GM20431 (cell line): ENCODE results near the gene PARN.
"Not testable (repeated sequence)": the region's sequence is repeated elsewhere in the genome, so short reads cannot be mapped to it uniquely, and the experiment has no call there.

Experiments used
- in situ Hi-C: fragments of 300-500 bp; cut with MseI, MboI; formaldehyde crosslinking; loops from one replicate; pipeline ENCODE4 v1.15.0; 2020; ENCODE audit warnings: low sequenced_read_pairs; ENCODE audit not compliant: unreplicated experiment

The PARN gene

DNA sequence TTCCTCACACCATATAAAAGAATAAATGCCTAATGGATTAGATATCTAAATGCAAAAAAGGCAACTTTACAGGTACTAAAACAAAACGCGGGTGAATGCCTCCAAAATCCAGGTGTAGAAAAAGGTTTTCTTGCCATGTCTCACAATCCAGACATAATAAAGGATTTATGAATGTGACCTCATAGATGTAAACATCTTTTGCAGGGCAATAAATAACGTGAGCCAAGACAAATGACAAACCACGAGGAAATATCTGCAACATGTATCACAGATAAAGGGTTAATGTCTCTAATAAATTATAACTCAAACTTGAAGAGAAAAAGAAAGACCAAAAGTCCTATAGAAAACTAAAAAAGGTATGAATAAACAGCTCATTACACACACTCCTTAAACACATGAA is 180.7 kb downstream of the PARN start:
- in situ Hi-C loops = no loop called here

GRCh38 chr16:14448879-14449278 is 181.2 kb downstream of the PARN start:
- in situ Hi-C loops = no loop called here

GRCh38 chr16:14447783-14448182 is 182.3 kb downstream of the PARN start:
- in situ Hi-C loops = no loop called here

DNA sequence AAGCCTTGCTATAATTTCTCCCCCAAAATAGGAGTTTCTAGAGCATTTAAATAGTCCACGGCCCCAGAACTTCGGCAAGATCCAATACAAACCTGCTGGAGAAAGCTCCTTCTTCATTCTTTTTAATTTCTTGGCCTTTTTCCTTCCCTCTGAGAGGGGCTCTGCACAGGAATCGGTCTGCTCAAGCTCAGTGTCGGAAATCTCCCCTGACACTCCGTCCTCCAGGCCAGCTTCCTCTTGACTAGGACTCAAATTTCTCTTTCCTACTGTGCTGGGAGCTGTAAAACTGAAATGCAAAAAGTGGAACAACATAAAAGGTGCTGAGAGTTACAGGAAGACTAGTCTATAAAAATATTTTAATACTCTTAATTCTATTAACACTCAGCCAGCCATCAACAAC is 183.3 kb downstream of the PARN start:
- in situ Hi-C loops = no loop called here

DNA sequence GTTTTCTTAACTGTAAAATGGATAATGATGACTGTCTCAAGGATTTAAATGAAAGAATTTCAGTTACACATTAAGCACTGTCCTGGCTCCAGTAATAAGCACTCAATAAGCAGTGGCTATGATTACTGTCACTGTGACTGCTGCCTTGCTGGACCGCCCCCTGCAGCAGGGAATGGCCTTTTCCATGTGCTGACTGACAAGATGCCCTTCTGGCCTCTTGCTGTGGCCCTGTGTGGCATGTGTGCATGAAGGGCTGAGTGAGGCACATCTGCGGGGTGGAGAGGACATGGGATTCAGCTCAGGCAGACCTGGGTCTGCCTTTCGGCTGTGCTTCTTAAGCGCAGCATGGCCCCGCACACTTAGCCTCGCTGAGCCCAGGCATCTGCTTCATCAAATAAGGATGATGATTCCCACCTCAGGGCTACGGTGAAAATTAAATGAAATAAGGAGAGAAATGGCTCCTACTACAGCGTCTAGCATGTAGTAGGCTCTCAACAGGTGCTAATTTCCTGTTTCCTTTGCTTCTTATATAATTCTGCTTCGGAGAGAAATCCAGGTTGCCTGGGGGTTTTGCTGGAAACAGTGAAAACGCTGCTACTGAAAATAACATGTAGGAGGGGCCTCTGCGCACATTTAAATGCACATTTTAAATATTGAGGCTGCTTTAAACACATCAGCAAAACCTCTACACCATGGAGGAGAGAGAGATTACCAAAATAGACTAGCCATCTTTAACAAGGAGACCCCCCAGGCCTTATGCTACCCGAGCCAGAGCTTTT is 183.9 kb downstream of the PARN start:
- in situ Hi-C loops = no loop called here

DNA sequence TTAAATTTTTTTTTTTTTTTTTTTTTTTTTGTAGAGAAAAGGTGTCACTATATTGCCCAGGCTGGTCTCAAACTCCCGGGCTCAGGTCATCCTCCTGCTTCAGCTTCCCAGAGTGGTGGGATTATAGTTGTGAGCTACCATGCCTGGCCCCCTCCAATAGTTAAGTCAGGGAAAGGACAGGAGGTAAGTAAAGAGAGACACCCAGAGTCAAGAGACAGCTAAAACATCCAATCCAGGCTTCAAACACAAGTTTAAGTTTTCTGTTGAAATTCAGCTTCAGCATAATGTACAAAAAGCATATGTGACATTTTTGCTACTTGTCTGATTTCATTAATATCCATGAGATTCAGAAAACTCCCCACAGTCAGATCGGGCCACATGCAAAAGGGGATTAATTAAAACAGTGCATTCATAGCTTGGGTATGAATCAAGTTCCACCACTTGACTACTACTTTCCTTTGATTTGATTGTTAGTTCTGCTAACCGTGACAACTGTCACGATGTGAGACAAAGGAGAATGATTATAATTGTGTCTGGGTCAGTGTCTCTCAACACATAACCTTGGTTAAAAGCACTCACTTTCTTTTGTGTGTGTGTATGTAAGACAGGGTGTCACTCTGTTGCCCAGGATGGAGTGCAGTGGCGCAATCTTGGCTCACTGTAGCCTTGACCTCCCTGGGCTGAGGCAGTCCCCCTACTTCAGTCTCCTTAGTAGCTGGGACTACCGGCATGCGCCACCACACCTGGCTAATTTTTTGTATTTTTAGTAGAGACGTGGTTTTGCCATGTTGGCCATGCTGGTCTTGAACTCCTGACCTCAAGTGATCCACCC is 184.9 kb downstream of the PARN start:
- in situ Hi-C loops = no loop called here

DNA sequence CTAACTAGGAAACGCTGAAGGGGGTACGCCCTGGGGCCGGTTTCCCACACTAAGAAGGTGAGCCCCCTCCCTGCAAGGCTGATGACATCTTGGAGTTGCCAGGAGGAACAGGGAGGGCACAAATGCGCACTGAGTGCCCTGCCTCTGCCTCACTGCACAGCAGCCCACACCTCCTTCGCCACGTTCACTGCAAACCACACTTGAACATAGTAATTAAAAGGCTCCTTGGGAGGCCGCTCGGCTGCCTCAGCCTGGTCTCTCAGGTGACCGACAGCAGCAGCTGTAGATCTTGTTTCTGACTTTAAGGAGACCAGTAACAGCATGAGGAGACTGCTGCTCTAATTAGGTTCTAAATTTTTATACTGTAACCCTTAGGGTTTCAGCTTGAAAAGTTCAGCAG is 188.5 kb downstream of the PARN start:
- in situ Hi-C loops = not testable (repeated sequence)

DNA sequence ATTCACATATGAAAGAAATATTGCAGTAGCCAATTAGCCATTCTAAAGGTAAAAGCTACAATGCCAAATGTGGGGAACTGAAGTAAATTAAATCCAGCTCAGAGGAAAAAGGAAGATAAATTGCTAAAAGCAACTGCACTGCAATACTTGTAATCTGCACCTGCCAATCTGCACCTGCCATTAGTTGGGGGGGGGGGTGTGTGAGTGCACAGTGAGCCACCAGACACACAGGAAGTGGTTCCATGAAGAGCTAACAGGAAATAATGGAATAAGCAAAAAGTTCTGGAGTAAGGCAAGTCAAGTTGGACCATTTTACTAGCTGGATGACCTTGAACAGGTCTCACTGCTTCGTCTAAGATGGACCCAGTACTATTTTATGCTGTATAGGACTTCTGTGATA is 191.8 kb downstream of the PARN start:
- in situ Hi-C loops = no loop called here

DNA sequence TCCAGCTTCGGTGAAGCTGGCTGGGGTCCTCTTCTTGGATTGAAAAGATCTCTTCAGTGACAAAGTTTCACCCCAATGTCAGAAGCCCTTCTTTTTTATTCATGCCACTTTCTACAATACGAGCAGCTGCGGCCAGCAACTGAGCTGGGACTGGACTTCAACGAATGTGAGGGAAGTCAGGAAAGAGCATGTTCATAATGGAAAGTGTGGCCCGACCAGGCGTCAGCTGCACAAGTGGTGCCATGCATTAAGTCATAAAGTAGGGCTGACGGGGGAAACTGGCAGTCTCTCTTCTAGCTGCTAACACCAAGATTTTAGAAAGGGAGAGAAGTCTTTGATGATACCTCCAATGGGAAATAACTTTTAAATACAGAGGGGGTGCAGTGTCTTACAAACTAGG is 192.6 kb downstream of the PARN start:
- in situ Hi-C loops = no loop called here

- in situ Hi-C loops = no loop called here
These were observed 193.6 kb downstream of the PARN start for GRCh38 chr16:14436401-14436955.

DNA sequence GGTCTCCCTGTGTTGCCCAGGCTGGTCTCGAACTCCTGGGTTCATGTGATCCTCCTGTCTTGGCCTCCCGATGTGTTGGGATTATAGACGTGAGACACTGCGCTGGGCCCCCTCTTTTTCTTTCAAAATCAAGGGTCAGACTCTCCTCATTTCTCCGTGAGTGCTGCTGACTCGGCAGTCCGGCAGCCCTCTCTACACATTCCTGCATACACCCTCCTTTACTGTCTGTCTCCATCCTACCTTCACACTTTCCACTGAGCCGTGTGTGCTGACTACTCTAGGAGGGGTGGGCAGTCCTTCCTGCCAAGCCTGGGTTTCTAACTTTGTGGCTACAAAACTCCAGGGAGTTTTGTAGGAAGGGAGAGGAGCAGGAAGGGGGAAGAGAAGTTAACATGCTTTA is 195.2 kb downstream of the PARN start:
- in situ Hi-C loops = no loop called here

- in situ Hi-C loops = not testable (repeated sequence)
These were observed 201.0 kb downstream of the PARN start for GRCh38 chr16:14428971-14429637.

- in situ Hi-C loops = no loop called here
These were observed 202.0 kb downstream of the PARN start for GRCh38 chr16:14428043-14428442.

DNA sequence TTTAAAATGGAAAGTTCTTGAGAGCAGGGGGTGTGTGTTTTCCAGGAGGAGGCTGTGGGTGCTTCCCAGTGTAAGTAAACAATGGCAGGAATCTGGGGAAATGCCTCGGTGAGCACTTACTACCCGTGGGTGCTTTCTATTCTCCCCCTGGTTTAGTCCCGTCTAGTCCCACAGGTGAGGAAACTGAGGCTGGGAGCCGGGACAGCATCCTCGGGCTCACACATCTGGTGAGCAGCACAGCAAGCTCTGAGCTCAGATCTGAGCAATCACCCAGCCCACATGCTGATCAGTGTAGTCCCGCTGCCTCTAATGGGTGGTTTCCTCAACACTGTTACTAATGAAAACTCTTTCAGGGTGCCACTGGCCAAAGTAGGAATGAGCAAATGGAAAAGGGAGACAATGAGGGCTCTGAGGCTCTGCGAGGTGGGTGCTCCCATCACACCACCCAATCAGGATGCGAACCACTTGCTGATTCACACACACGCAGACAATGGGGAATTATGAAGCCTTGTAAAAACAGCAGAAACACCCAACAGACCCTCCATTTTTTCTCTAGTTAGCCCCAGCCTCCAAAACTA is 202.6 kb downstream of the PARN start:
- in situ Hi-C loops = no loop called here

GRCh38 chr16:14424595-14424994 is 205.5 kb downstream of the PARN start:
- in situ Hi-C loops = no loop called here

DNA sequence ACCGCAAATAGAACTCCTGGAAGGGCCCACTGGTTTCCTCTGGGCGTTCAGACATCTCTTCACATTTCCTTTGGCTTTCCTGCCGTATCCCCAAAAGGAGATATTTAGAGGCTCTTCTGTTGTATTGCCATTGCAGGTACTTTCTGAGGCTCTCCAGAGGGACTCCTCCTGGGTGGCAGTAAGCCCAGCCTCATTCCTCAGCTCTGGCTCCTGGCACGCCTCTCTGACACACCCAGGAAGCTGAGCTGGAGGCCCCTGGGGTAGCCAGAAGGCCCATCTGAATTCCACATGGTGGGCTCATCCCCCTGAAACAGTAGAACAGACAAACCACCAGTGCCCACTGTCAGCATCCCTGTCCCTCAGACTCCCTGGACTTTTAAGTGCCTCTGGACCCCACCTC is 206.7 kb downstream of the PARN start:
- in situ Hi-C loops = no loop called here

- in situ Hi-C loops = no loop called here
These were observed 209.2 kb downstream of the PARN start for GRCh38 chr16:14420721-14421488.

DNA sequence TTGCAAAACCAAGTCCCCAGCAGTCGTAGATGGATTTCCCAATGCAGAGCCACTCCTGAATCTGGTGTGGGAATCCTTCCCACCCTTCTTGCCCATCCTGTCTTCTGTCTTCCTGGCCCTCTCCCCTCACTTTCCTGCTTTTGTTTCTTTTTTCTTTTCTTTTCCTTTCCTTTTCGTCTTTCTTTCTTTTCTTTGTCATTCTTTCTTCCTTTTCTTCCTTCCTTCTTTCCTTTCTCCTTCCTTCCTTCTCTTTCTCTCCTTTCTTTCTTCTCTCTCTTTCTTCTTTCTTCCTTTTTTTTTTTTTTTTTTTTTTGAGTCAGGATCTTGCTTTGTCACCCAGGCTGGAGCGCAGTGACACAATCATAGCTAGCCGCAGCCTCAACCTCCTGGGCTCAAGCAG is 209.8 kb downstream of the PARN start:
- in situ Hi-C loops = not testable (repeated sequence)

DNA sequence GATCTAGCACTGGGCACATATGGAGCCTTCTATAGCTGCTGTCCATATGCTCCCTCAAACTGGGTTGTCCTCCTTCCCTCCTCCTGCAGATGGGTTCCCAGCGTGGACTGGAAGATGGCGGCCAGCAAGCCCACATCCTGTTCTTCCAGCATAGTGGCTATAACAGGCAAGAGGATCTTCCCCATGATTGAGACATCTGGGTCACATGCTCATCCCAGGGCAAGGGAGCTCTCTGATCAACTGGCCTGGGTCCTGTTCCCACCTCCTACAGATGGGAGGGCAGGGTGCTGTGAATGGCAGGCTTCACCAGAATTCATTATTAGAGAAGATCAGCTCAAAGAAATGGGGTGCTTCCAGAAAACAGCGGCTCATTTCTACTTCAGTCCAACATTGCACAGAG is 210.2 kb downstream of the PARN start:
- in situ Hi-C loops = no loop called here

- in situ Hi-C loops = no loop called here
These were observed 211.2 kb downstream of the PARN start for GRCh38 chr16:14418795-14419225.
